GM20431 (cell line): Measurements from ENCODE around the gene SLC9A9.
"Not testable (repeated sequence)": the region's sequence is repeated elsewhere in the genome, so short reads cannot be mapped to it uniquely, and the experiment has no call there.

Experiments
- in situ Hi-C: fragments of 300-500 bp; cut with MseI, MboI; formaldehyde crosslinking; loops from one replicate; pipeline ENCODE4 v1.15.0; 2020; ENCODE audit warnings: low sequenced_read_pairs; ENCODE audit not compliant: unreplicated experiment

Gene SLC9A9

DNA sequence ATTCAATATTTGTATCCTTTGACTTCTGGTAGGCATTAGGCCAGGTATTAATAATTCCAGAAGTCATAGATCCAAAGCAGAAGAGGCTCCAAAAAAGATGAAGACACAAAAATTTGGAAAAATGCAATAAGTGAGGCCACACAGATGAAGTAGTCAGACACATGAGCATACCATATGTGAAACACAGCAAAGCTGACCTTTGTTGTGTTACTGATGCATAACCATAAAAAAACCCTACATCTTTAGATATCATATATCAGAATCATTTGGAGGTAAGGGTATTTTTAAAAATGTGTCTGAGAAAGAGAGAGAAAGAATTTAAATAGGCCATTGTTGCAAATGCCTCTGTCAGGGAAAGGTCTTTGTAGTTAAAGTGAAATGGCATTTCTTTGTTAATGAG lies 314.9 kb downstream of the SLC9A9 start:
- in situ Hi-C loops, result no loop called here

DNA sequence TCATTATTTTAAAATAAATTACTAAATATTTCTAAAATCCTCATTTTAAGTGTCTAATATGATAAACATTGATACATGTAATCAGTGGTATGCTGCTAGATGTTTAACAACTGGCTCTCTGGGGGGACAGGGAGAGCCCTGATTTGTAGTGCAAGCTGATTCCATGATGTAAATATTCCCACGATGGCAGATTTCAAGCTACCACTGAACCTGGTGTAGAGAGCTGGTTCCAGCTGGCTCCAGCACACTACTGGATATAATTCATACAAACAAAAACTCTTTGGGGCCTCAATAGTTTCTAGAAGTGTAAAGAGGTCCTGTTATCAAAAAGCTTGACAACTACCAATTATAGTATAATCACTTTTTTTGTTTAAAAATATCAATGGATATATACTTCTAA lies 316.2 kb downstream of the SLC9A9 start:
- in situ Hi-C loops, result no loop called here

DNA sequence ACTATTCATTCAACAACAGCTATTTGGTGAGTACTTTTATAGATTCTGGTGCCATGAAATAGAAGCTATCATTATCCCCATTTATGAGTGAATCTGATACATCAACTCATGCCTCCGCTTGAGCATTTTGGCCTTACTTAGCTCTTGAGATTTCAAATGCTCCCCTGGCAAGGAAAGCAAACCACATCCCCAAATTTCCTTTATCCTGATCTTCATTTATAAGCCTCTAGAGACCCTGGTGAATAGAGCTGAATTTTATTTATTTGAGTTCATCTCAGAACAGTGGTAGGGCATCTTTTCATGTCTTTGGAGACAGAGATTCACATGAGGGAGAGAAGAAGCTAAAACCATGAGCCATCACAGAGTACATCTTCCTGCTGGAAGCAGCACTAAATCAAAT lies 317.2 kb downstream of the SLC9A9 start:
- in situ Hi-C loops, result no loop called here

DNA sequence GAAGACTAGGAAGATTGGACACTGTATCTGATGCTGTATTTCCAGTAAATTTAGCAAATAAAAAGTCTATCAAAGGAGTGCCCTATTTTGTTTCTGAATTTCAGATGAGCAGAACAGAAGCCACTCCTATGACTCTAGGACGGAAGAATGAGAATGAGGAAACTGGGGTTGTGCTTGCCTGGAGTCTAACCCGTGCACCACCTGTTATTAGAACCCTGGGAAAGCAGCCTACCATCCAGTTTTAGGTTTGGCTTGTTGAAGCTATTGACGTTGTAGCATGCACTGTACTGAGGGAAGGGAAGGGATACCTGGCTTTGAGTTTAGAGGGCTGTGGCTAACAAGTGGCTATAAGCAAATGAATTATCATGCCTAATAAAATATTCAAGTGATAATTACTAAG lies 318.5 kb downstream of the SLC9A9 start:
- in situ Hi-C loops, result no loop called here

DNA sequence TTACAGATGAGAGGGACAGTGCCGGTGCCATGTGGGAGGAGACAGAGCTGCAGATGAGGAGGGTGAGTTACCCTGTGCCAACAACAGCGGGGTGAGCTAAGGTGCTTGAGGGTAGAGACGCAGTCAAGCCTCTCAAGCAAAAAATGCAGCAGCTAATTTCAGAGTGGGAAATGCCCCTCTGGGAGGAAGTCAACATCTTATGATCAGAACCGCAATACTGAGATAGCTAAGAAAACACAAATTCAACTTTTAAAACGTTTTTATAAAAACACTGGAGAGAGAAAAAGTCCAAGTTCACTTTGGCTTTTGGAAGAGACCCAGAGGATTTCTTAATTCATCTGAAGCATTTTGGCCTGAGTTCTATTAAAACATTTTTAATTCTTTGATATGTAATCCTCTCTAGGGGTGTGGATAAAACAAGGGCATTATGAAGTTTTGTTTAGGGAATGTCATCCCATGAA lies 319.2 kb downstream of the SLC9A9 start:
- in situ Hi-C loops, result no loop called here

DNA sequence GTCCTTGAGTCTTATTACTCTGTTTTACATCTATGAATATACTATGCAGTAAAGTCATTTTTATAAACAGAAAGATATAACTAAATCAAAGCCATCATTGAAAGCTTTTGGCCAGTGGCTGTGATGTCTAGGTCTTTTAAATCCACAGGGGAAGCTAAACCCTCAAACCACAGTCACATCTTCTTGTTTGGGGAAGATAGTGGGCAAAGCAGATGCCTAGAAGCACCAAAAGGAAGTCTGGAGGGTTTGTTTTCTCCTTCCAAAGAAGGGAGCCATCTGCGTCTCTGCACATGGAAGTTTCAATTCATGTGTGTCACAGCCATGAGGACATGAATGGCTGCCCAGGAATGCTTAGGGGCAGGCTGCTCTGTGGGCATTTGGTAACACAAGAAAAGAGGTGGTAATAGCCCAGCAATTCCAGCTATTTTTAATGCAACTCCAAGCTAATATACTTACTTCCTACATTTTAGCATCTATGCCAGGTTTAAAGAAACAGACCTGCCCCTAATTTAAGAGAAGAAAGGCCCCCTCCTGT lies 322.2 kb downstream of the SLC9A9 start:
- in situ Hi-C loops, result no loop called here

DNA sequence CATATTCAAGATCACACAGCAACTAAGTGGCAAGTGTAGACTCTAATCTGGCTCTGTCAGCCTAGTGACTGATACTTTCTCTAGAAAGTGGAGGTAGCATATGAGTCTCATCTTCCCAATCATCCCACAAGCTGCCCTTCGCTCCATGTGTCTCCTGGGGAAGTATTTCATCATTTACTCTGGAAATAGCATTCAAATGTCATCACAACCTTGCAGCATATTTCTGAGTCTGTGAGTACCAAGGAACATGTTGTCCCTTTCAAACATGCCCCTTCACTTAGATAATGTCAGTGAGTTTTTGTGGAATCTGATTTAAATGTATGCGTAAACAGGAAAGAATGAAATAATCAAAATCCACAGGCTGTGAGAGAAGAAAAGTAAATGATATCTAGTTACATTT lies 322.9 kb downstream of the SLC9A9 start:
- in situ Hi-C loops, result no loop called here

DNA sequence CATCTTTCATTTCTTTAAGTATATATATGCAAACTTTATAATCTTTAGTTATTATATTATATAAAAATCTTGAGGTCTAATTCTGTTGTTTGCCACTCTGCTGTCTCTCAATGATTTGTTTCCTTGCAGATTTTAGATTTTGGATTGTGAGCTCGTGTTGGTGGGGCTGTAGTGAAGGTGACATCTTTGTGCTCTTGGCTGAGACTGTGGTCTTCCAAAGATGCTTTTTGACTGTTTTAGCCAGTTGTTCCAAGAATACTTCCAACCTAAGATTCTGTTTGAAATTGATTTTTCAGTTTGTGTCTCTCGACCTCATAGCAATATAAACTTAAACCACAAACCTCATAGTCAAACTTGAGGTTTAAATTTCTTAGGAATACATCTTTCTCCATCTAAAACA lies 326.5 kb downstream of the SLC9A9 start:
- in situ Hi-C loops, result no loop called here

DNA sequence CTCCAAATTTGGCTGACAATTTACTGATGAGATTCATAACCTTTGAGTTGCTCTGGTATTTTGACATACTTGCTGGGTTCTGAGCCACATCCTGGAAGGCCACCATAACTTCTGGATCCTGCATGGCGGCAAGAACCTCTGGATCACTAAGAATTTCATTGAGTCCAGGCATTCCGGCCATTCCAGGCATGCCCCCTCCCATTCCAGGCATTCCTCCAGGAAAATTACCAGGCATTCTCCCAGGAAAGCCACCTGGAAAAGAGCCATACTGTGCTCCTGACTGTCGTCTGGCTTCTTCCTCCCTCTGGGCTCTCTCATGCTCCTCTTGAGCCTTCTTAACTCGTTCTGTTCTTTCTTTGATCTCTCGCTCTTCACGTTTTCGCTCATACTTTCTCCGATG lies 331.1 kb downstream of the SLC9A9 start:
- in situ Hi-C loops, result not testable (repeated sequence)

DNA sequence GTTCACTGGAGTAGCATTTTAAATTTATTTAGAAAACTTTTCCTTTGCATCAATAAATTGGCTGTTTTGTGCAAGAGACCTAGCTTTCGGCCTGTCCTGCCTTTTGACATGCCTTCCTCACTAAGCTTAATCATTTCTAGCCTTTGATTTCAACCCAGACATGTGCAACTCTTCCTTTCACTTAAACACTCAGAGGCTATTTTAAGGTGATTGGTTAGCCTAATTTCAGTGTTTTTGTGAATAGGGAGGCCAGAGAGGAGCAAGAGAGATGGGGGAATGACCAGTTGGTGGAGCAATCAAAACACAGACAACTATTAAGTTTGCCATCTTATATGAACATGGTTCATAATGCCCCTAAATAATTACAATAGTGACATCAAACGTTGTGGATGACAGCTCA lies 333.4 kb downstream of the SLC9A9 start:
- in situ Hi-C loops, result no loop called here

DNA sequence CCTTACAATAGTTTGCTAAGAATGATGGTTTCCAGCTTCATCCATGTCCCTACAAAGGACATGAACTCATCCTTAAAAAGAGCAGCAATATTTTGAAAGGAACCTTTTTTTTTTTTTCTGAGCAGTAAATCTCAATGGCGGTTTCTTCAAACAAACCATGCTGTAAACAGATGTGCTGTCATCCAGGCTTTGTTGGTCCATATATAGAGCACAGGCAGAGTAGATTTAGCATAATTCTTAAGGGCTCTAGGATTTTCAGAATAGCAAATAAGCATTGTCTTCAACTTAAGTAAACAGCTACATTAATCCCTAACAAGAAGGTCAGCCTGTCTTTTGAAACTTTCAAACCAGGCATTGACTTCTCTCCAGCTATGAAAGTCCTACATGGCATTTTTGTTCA lies 334.2 kb downstream of the SLC9A9 start:
- in situ Hi-C loops, result no loop called here

DNA sequence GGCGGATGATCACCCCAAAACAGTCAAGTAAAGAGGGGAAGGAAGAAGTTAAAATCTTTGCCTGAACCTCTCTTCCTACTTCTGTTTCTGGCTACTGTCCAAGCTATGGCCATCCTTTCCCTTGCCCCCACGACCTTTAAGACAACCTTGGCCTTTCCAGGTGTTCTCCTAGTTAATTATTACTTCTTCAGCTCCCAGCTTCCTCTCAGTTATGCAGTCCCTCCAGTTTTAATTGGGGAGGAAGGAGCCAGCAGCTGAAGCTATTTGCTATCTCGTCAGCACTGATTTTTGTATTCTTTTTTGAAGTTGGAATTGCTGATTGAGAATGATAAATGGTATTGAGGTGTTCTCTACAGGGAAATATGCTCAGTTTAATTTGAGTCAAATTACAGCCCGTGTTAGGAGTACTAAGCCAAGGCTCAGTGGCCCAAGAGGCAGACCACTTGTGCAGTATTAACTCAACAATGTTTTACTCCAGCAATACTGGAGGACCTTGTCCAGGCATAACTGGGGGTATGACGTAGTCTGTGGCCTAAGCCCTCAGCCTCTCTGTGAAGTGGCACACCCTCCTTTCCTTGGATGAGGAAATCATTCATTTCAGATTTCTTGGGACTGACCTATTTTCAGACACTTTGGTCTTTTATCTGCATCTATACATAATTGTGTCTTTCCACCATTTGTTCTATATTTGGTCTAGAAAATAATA lies 336.9 kb downstream of the SLC9A9 start:
- in situ Hi-C loops, result no loop called here

DNA sequence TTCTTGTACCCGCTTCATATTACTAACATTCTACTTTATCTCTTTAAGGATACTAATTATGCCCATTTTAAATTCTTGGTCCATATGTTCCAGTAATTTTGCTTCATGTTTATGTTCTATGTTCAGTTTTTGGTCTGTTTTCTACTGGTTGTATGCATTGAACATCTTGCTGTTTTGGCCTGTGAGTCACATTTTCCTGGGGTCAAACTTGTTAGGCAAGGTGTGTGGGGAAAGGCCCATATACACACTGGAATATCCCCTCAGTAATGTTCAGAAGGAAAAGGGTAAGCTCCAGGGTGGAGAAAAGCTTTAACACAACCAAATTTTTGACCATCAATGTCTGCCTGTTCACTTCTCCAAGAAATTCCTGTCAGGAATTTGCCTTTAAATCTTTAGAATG lies 337.7 kb downstream of the SLC9A9 start:
- in situ Hi-C loops, result no loop called here

DNA sequence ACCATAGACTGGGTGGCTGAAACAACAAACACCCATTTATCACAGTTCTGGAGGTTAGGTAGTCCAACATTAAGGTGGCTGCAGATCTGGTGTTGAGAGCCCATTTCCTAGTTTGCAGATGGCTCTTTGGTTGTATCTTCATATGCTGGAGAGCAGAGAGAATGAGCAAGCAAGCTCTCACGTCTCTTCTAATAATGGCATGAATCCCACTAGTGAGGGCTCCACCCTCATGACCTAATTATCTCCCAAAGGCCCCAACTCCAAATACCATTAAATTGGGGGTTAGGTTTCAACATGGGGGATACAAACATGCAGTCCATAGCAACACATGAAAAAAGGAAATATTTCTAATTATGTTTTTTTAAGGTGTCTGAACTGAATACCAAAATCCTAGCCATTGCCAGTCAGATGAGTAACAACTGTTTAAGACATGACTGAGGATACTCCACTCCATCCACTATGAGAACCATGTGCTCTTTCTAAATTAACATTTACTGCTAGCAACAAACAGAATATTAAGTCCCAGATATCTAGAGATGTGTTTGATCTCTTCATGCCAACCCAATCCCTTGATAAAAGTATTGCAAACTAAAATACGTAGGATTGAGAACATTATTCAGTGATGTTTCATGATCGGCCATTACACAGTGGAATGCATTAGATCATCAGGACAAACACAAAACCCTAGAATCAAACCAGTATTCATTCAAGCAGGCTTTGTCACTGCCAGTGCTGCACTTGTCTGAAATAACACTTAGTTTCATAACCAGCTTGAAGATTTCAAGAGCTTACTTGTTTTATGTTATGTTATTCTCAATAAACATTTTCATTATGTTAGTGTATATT lies 340.3 kb downstream of the SLC9A9 start:
- in situ Hi-C loops, result no loop called here

DNA sequence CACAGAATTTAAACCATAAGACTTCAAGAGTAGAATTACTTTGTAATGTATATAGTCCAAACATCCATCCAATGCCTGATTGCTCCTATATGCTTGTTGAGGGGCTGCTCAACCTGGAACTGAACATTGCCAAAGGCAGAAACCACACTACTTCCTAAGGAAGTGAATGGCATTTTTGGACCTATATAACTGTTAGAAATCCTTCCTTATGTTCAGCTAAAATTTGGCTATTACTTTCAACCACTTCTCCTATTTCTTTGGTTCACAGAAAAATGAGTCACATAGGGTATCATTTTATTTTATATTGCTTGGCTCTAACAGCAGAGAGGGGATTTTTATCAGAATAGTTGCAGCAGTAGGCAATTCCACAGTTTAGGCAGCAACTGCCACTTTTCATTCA lies 342.1 kb downstream of the SLC9A9 start:
- in situ Hi-C loops, result no loop called here

DNA sequence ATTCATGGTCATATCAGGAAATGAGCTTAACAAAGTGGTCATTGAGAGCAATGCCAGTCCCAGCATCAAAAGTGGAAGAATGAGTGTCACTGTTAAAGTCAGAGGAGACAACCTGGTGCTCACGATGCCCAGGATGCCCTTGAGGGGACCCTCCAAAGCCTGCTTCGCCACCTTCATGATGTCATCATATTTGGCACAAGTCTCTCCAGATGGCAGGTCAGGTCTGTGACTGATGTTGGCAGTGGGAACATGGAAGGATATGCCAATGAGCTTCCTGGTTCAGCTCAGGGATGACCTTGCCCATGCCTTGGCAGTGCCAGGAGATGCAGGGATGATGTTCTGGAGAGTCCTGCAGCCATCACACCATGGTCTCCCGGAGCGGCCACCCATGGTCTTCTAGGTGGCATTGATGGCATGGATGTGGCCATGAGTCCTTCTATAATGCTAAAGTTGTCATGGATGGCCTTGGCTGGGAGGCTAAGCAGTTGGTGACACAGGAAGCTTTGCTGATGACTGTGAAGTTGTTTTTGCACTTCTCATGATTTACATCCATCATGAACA lies 344.9 kb downstream of the SLC9A9 start:
- in situ Hi-C loops, result no loop called here

DNA sequence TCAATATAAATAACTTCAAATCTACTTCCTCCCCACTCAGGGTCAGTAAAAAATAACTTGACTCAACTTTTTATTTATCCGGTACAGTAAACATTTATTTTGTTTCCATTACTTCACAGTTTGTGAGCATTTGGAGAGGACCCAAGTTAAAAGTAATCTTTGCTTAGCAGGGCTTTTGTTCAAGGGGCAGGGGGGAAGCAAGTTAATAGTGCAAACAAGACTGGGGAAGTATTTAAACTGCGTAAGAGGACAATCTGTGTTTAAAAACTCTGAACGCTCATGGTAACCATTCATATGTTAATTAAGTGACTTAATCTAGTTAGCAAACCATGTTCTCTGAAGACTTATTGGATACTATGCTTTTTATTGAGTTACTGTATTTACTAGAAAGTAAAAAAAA lies 346.2 kb downstream of the SLC9A9 start:
- in situ Hi-C loops, result no loop called here

DNA sequence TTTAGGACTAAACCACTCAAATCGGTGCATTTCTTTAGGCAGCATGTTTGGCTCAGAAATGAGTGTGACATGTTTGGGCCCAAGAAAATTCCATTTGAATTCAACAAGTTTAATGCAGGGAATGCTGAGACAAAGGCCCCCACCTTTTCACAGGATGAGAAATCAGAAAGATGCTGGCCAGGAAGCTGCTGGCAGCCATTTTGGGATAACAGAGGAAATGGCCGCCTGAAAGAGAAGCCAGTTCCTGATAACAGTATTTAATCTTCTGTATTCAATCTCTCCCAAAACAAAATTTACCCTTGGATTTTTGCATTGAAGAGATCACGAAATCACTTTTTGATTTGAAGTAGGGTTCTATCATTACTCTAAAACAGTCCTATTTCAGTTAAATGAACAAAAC lies 350.9 kb downstream of the SLC9A9 start:
- in situ Hi-C loops, result no loop called here

DNA sequence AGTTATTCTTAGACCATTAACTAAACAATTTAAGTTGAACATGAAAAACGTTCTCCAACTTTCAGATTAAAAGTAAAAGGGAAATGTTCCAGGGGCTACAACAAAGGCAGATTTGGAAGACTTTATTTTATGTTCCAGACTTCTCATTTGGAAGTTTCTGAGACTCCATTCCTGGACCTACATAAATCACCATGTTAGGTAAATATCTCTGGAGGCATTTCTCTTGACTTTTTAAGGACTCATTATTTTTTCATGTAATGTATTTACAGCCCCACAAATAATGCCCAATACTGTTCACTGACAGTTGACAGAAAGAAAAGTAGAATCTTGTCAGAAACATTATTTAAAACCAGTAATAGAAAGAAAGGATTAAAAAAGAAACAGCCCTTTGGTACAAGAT lies 352.1 kb downstream of the SLC9A9 start:
- in situ Hi-C loops, result no loop called here

DNA sequence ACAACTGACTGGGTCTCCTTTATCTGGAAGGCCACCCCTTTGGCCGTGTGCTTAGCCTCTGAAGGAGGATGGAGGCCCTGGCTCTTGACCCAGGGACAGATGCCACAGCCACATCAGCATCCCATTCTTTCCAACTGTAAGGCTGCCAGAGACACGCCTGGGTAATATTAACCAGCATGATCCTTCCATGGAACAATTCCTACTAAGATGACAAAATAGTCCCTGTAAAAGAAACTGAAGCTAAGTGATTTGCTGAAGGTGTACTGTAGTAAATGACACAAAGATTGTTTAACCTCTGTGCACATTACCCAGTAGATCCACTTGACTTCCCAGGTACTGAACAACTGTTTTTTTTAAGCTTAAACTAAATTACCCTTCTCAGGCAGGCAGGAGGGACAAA lies 352.7 kb downstream of the SLC9A9 start:
- in situ Hi-C loops, result no loop called here

DNA sequence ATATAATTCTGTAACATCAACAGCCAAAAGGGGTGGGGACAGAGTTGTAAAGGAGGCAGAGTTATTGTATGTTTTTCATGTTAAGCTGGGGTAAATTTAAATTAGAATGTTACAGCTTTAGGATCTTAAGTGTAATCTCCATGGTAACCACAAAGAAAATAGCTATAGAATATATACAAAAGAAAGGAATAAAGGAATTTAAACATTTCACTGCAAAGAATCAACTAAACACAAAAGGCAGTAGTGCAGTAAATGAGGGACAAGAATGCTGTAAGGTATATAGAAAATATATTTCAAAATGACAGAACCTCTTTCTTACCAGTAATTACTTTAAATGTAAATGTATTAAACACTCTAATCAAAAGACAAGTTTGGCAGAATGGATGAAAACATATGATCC lies 361.7 kb downstream of the SLC9A9 start:
- in situ Hi-C loops, result no loop called here
